K562 (cell line): ENCODE results near the gene TNFRSF18. TPM values are rescaled to one million over a fixed set of nuclear protein-coding genes. Genes with fewer than 3 reads are reported as not detected.

Experiments used
- ATF3 ChIP-seq, 2 experiments: fragments of 450-650 bp in 1 of 2; sonication (generic) in 1 of 2; formaldehyde crosslinking in 1 of 2; IDR thresholded peaks in 1 of 2; conservative IDR thresholded peaks in 1 of 2; 2 replicates each; pipeline versions ENCODE4 v1.6.1 to v1.8.1; 2016 to 2023; ENCODE audit warnings: mild to moderate bottlenecking in 2 of 2, moderate library complexity in 2 of 2, inconsistent platforms in 1 of 2, missing genetic modification reagents in 1 of 2
- BDP1 ChIP-seq: IDR thresholded peaks from 3 replicates; pipeline ENCODE4 v1.6.1; 2011; ENCODE audit not compliant: insufficient read length, insufficient read depth
- CTBP1 ChIP-seq: fragments of 450-650 bp; IDR thresholded peaks from 2 replicates; pipeline ENCODE4 v1.6.1; 2016; ENCODE audit warnings: borderline replicate concordance
- ETV5 ChIP-seq: sonication (generic); formaldehyde crosslinking; IDR thresholded peaks from 2 replicates; pipeline ENCODE4 v1.4.0; 2020; ENCODE audit warnings: low read depth, mild to moderate bottlenecking, missing genetic modification reagents
- FOXK2 ChIP-seq, 2 experiments: fragments of 450-650 bp; IDR thresholded peaks in 1 of 2; conservative IDR thresholded peaks in 1 of 2; 2 replicates each; pipeline ENCODE4 v1.6.1; 2016; ENCODE audit warnings: low read depth in 2 of 2, mild to moderate bottlenecking in 1 of 2
- HOXB6 ChIP-seq: fragments of 250-450 bp; sonication (Bioruptor Pico); IDR thresholded peaks from 2 replicates; pipeline ENCODE4 v1.5.1; 2022; ENCODE audit warnings: mild to moderate bottlenecking, borderline replicate concordance
- L3MBTL2 ChIP-seq: fragments of 450-650 bp; IDR thresholded peaks from 2 replicates; pipeline ENCODE4 v1.6.1; 2016; ENCODE audit warnings: mild to moderate bottlenecking, moderate library complexity
- MCM2 ChIP-seq: fragments of 450-650 bp; IDR thresholded peaks from 2 replicates; pipeline ENCODE4 v1.6.1; 2017; ENCODE audit warnings: low read depth, mild to moderate bottlenecking
- MEF2A ChIP-seq: IDR thresholded peaks from 2 replicates; pipeline ENCODE4 v1.6.1; 2011; ENCODE audit warnings: low read depth, mild to moderate bottlenecking, low read length, moderate library complexity; ENCODE audit not compliant: control insufficient read depth
- MEIS2 ChIP-seq: fragments of 450-650 bp; IDR thresholded peaks from 2 replicates; pipeline ENCODE4 v1.6.1; 2014; ENCODE audit warnings: mild to moderate bottlenecking; ENCODE audit not compliant: partially characterized antibody
- MYC ChIP-seq, 2 experiments: fragments of 250-450 bp in 1 of 2; sonication (Bioruptor Pico) in 1 of 2; IDR thresholded peaks; 2 replicates each; pipeline versions ENCODE4 v1.5.1 to v1.6.1; 2012 to 2021; ENCODE audit warnings: low read depth in 2 of 2, borderline replicate concordance in 1 of 2, improper control_type of control experiment in 1 of 2, low read length in 1 of 2, mild to moderate bottlenecking in 1 of 2, moderate library complexity in 1 of 2
- NR4A1 ChIP-seq, 2 experiments: fragments of 250-450 bp in 1 of 2; fragments of 450-650 bp in 1 of 2; sonication (Bioruptor Pico) in 1 of 2; IDR thresholded peaks; 2 replicates each; pipeline versions ENCODE4 v1.4.0 to v1.6.1; 2016 to 2020; ENCODE audit warnings: mild to moderate bottlenecking in 2 of 2, missing compliant biosample characterization in 1 of 2, missing genetic modification characterization in 1 of 2, moderate library complexity in 1 of 2
- PATZ1 ChIP-seq: fragments of 250-450 bp; sonication (Bioruptor Pico); IDR thresholded peaks from 2 replicates; pipeline ENCODE4 v1.5.0; 2020; ENCODE audit warnings: mild to moderate bottlenecking, borderline replicate concordance
- POLR2A ChIP-seq: fragments of 450-650 bp; conservative IDR thresholded peaks from 2 replicates; pipeline ENCODE4 v1.6.1; 2016
- POLR2AphosphoS2 ChIP-seq: IDR thresholded peaks from 2 replicates; pipeline ENCODE4 v1.6.1; 2012; ENCODE audit warnings: low read length, improper control_type of control experiment
- SIRT6 ChIP-seq: IDR thresholded peaks from one replicate; pipeline ENCODE4 v1.6.1; 2012; ENCODE audit warnings: low read depth, mild to moderate bottlenecking, control low read depth, inconsistent platforms, low read length, moderate library complexity
- ZKSCAN3 ChIP-seq: fragments of 250-450 bp; sonication (Bioruptor Pico); IDR thresholded peaks from 2 replicates; pipeline ENCODE4 v1.4.0; 2020
- ZNF639 ChIP-seq, 2 experiments: fragments of 200-800 bp in 1 of 2; sonication (Bioruptor generic) in 1 of 2; sonication (generic) in 1 of 2; formaldehyde crosslinking in 1 of 2; IDR thresholded peaks in 1 of 2; conservative IDR thresholded peaks in 1 of 2; 2 replicates each; pipeline versions ENCODE4 v1.5.0 to v1.6.1; 2016 to 2020; ENCODE audit warnings: missing compliant biosample characterization in 1 of 2, missing genetic modification characterization in 1 of 2, missing genetic modification reagents in 1 of 2
- ZNF699 ChIP-seq: fragments of 250-450 bp; sonication (Bioruptor Pico); IDR thresholded peaks from 2 replicates; pipeline ENCODE4 v1.8.0; 2021; ENCODE audit warnings: mild to moderate bottlenecking, moderate library complexity; ENCODE audit not compliant: insufficient replicate concordance
- ZNF707 ChIP-seq: fragments of 250-450 bp; sonication (Bioruptor Pico); conservative IDR thresholded peaks from 2 replicates; pipeline ENCODE4 v1.8.0; 2022; ENCODE audit warnings: inconsistent platforms, mild to moderate bottlenecking, moderate library complexity
- polyA plus RNA-seq, 8 experiments: library from polyadenylated mRNA; depleted of rRNA in 4 of 8; stranded (reverse) in 5 of 8; unstranded in 3 of 8; fragments of >200 nt; fragmentation: Nextera tagmentation in 2 of 8; fragmentation: Illumina TruSeq in 1 of 8; extraction: Ambion mirVana in 2 of 8; extraction: Trizol in 1 of 8; gene quantifications; 2 replicates each; pipeline versions ENCODE4 v1.2.1 to v1.2.3, GENCODE V29; 2011 to 2014; ENCODE audit warnings: inconsistent platforms in 1 of 8, missing spikeins in 1 of 8
- total RNA-seq, 7 experiments: library from RNA; depleted of rRNA in 6 of 7; stranded (reverse); fragments of >200 nt in 6 of 7; fragmentation: Illumina TruSeq in 2 of 7; extraction: Trizol in 2 of 7; gene quantifications; 2 replicates each; pipeline versions ENCODE4 v1.2.1 to v1.2.3, GENCODE V29; 2011 to 2021; ENCODE audit warnings: low replicate concordance in 1 of 7
- TF ChIP-seq, protein P1 (sequence below): sonication (generic); formaldehyde crosslinking; IDR thresholded peaks from 2 replicates; pipeline ENCODE4 v1.5.0; 2020; ENCODE audit warnings: missing genetic modification reagents

The TNFRSF18 gene
- total and polyA plus RNA-seq, 9 of the 15 experiments (the other 6 are each of a cell fraction or from before 2014, with no cell fraction given) = 0.24 to 0.27 TPM; not detected in 7

- TF ChIP-seq MEF2A (no peak), POLR2A (peak; percentile 68), POLR2AphosphoS2 (no peak), PATZ1 (no peak), ZNF639 (CRISPR knock-in tag; conservative IDR thresholded peaks at IDR 0.05 in 1 of 2, IDR thresholded peaks at IDR 0.05 in 1 of 2) (peak in 1 of 2 experiments; percentile 74; a peak in 2 of 4 replicates), L3MBTL2 (peak; percentile 22; the same call in 1 of the 2 replicates), MCM2 (no peak), ETV5 (CRISPR knock-in tag) (no peak), HOXB6 (CRISPR knock-in tag) (no peak), MYC (IDR thresholded peaks at IDR 0.05; ENCODE audit: low read depth, low read length) (no peak), MYC (CRISPR knock-in tag; IDR thresholded peaks at IDR 0.05; ENCODE audit: borderline replicate concordance, low read depth) (no peak), ATF3 (IDR thresholded peaks at IDR 0.05) (no peak), ATF3 (CRISPR knock-in tag; conservative IDR thresholded peaks at IDR 0.05) (no peak), SIRT6 (no peak), FOXK2 (conservative IDR thresholded peaks at IDR 0.05 in 1 of 2, IDR thresholded peaks at IDR 0.05 in 1 of 2; ENCODE audit: low read depth in 2 of 2) (no peak), BDP1 (no peak), NR4A1 (CRISPR knock-in tag; IDR thresholded peaks at IDR 0.05) (no peak; the same call in 1 of the 2 replicates), NR4A1 (tag; IDR thresholded peaks at IDR 0.05) (no peak; the same call in 1 of the 2 replicates), MEIS2 (no peak), ZNF707 (CRISPR knock-in tag) (no peak), CTBP1 (0 out of 2 replicates have a peak, but pooled peaks have one; percentile 7), ZNF699 (CRISPR knock-in tag) (no peak), ZKSCAN3 (CRISPR knock-in tag) (no peak)
- TF ChIP-seq, protein P1, sequence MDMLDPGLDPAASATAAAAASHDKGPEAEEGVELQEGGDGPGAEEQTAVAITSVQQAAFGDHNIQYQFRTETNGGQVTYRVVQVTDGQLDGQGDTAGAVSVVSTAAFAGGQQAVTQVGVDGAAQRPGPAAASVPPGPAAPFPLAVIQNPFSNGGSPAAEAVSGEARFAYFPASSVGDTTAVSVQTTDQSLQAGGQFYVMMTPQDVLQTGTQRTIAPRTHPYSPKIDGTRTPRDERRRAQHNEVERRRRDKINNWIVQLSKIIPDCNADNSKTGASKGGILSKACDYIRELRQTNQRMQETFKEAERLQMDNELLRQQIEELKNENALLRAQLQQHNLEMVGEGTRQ = no peak
Observed at GRCh38 chr1:1157914-1158710, 48.3 kb downstream of the TNFRSF18 start (continued).
